GM23338 (cell line): ENCODE results near the gene LILRA5. TPM values are rescaled to one million over a fixed set of nuclear protein-coding genes. Genes with fewer than 3 reads are reported as not detected.

ENCODE experiments used
- ATAC-seq: fragments of 200-7000 bp; cut with Tn5 transposase; 3 replicates; pipeline ENCODE4 v1.9.1; 2020
- DNase-seq: peaks from one replicate; pipeline ENCODE4 v3.0.0-alpha.2; 2015; ENCODE audit warnings: low spot score
- H2AFZ ChIP-seq: fragments of 200-600 bp; sonication (generic); 2 replicates; pipeline ENCODE4 v1.8.0; 2016; ENCODE audit warnings: antibody characterized with exemption, mild to moderate bottlenecking, moderate library complexity
- H3F3A ChIP-seq: fragments of 200-600 bp; sonication (generic); replicated peaks from 2 replicates; pipeline ENCODE4 v1.8.0; 2017; ENCODE audit warnings: antibody characterized with exemption, mixed run types, low read depth
- H3K27ac ChIP-seq: fragments of 200-600 bp; sonication (generic); 2 replicates; pipeline ENCODE4 v1.6.1; 2016; ENCODE audit warnings: low read depth
- H3K27me3 ChIP-seq: fragments of 200-600 bp; sonication (generic); 2 replicates; pipeline ENCODE4 v1.8.0; 2016; ENCODE audit warnings: mild to moderate bottlenecking, mixed run types, moderate library complexity; ENCODE audit not compliant: insufficient read depth
- H3K36me3 ChIP-seq: fragments of 200-600 bp; sonication (generic); 2 replicates; pipeline ENCODE4 v1.8.0; 2016; ENCODE audit warnings: mild to moderate bottlenecking; ENCODE audit not compliant: insufficient read depth
- H3K4me1 ChIP-seq: fragments of 200-600 bp; sonication (generic); 2 replicates; pipeline ENCODE4 v1.8.0; 2016; ENCODE audit warnings: mild to moderate bottlenecking, moderate library complexity; ENCODE audit not compliant: insufficient read depth
- H3K4me2 ChIP-seq: fragments of 200-600 bp; sonication (generic); 2 replicates; pipeline ENCODE4 v1.7.1; 2017; ENCODE audit warnings: mixed run types
- H3K4me3 ChIP-seq: fragments of 200-600 bp; sonication (generic); 2 replicates; pipeline ENCODE4 v1.6.1; 2016; ENCODE audit warnings: mixed run types
- H3K79me2 ChIP-seq: fragments of 200-600 bp; sonication (generic); replicated peaks from 2 replicates; pipeline ENCODE4 v1.8.0; 2017; ENCODE audit warnings: mild to moderate bottlenecking; ENCODE audit not compliant: insufficient read depth
- H3K9me2 ChIP-seq: fragments of 200-600 bp; sonication (generic); 2 replicates; pipeline ENCODE4 v1.8.0; 2017; ENCODE audit not compliant: insufficient read depth
- H4K20me1 ChIP-seq: fragments of 200-600 bp; sonication (generic); replicated peaks from 2 replicates; pipeline ENCODE4 v1.8.0; 2017; ENCODE audit warnings: mild to moderate bottlenecking; ENCODE audit not compliant: insufficient read depth
- H3K27ac Mint-ChIP-seq: 2 replicates; pipeline ENCODE4 v1.8.0; 2020; ENCODE audit warnings: inconsistent platforms, mild to moderate bottlenecking, moderate library complexity, mixed read lengths
- H3K27me3 Mint-ChIP-seq: 3 replicates; pipeline ENCODE4 v1.8.0; 2022; ENCODE audit warnings: low read depth, mild to moderate bottlenecking, moderate library complexity, mixed read lengths, inconsistent platforms; ENCODE audit not compliant: insufficient read depth, poor library complexity
- H3K36me3 Mint-ChIP-seq: 3 replicates; pipeline ENCODE4 v1.8.0; 2021; ENCODE audit warnings: low read depth, mild to moderate bottlenecking, inconsistent platforms, moderate library complexity, mixed read lengths
- H3K4me1 Mint-ChIP-seq: 3 replicates; pipeline ENCODE4 v1.8.0; 2020; ENCODE audit warnings: mild to moderate bottlenecking, inconsistent platforms, mixed read lengths
- H3K4me3 Mint-ChIP-seq: 3 replicates; pipeline ENCODE4 v1.8.0; 2021; ENCODE audit warnings: moderate library complexity, mild to moderate bottlenecking, inconsistent platforms, mixed read lengths
- H3K9me3 Mint-ChIP-seq: 3 replicates; pipeline ENCODE4 v1.8.0; 2020; ENCODE audit warnings: moderate library complexity, mild to moderate bottlenecking, inconsistent platforms, mixed read lengths
- CREB1 ChIP-seq: fragments of 250-450 bp; sonication (Bioruptor Pico); IDR thresholded peaks from 2 replicates; pipeline ENCODE4 v1.5.0; 2020; ENCODE audit warnings: low read depth, mild to moderate bottlenecking, moderate library complexity
- CTCF ChIP-seq, 2 experiments: fragments of 200-600 bp in 1 of 2; sonication (generic) in 1 of 2; conservative IDR thresholded peaks; 2 replicates each; pipeline versions ENCODE4 v1.5.1 to v1.6.1; 2016 to 2017; ENCODE audit warnings: antibody characterized with exemption in 2 of 2, low read depth in 2 of 2, mild to moderate bottlenecking in 2 of 2, moderate library complexity in 1 of 2
- EZH2 ChIP-seq: fragments of 200-600 bp; sonication (generic); IDR thresholded peaks from one replicate; pipeline ENCODE4 v1.8.0; 2017; ENCODE audit warnings: antibody characterized with exemption, mild to moderate bottlenecking, low read depth; ENCODE audit not compliant: unreplicated experiment
- EZH2phosphoT487 ChIP-seq: fragments of 200-600 bp; sonication (generic); IDR thresholded peaks from one replicate; pipeline ENCODE4 v1.8.1; 2018; ENCODE audit warnings: antibody characterized with exemption; ENCODE audit not compliant: unreplicated experiment
- NANOG ChIP-seq: IDR thresholded peaks from 2 replicates; pipeline ENCODE4 v1.6.1; 2016; ENCODE audit warnings: antibody characterized with exemption, borderline replicate concordance
- POLR2AphosphoS5 ChIP-seq: IDR thresholded peaks from 2 replicates; pipeline ENCODE4 v1.6.1; 2016; ENCODE audit warnings: antibody characterized with exemption, low read depth
- REST ChIP-seq: IDR thresholded peaks from one replicate; pipeline ENCODE4 v1.6.1; 2018; ENCODE audit warnings: antibody characterized with exemption; ENCODE audit not compliant: unreplicated experiment
- STAT1 ChIP-seq: IDR thresholded peaks from one replicate; pipeline ENCODE4 v1.6.1; 2016; ENCODE audit warnings: antibody characterized with exemption; ENCODE audit not compliant: unreplicated experiment
- ZNF114 ChIP-seq: fragments of 250-450 bp; sonication (Bioruptor Pico); IDR thresholded peaks from 2 replicates; pipeline ENCODE4 v1.5.0; 2020; ENCODE audit warnings: mild to moderate bottlenecking, moderate library complexity
- ZNF331 ChIP-seq: fragments of 250-450 bp; sonication (Bioruptor Pico); IDR thresholded peaks from 2 replicates; pipeline ENCODE4 v1.5.0; 2020; ENCODE audit warnings: low read depth, mild to moderate bottlenecking, moderate library complexity
- ZNF462 ChIP-seq: fragments of 250-450 bp; sonication (Bioruptor Pico); IDR thresholded peaks from 2 replicates; pipeline ENCODE4 v1.5.0; 2020; ENCODE audit warnings: mild to moderate bottlenecking, moderate library complexity
- polyA plus RNA-seq: library from polyadenylated mRNA; unstranded; fragments of >200 nt; fragmentation: Nextera tagmentation; extraction: Ambion mirVana; gene quantifications from 2 replicates; pipeline ENCODE4 v1.2.1, GENCODE V29; 2016
- total RNA-seq: library from RNA; depleted of rRNA; stranded (reverse); fragments of >200 nt; shearing (Covaris generic); gene quantifications from 2 replicates; pipeline ENCODE4 v1.2.3, GENCODE V29; 2014

The LILRA5 gene
- total and polyA plus RNA-seq, 2 experiments from 2014 or later, result not detected

- Mint-ChIP-seq H3K27me3 (no peaks in the 10 kb centered on the region), H3K9me3 (no peaks in the 10 kb centered on the region), H3K4me1 (no peaks in the 10 kb centered on the region), H3K36me3 (no peaks in the 10 kb centered on the region), H3K27ac (no peak overlapping the region), H3K4me3 (no peak overlapping the region)
- no peak overlapping the region for H3K4me2 ChIP-seq
- no peaks in the 10 kb centered on the region for H3K36me3 ChIP-seq
- H3K27me3 ChIP-seq, result no peaks in the 10 kb centered on the region
- no peak for TF ChIP-seq ZNF462
- TF ChIP-seq REST, result no peak
- no peak for TF ChIP-seq POLR2AphosphoS5
- TF ChIP-seq EZH2phosphoT487, result no peak
- TF ChIP-seq CTCF (conservative IDR thresholded peaks at IDR 0.05; ENCODE audit: low read depth in 2 of 2), result no peak
- no peak for TF ChIP-seq CREB1
- no peak for TF ChIP-seq STAT1
- no peak for TF ChIP-seq EZH2
- no peak for TF ChIP-seq NANOG
- no peak for TF ChIP-seq ZNF114 (CRISPR knock-in tag)
- no peak for TF ChIP-seq ZNF331
- H2AFZ ChIP-seq, result no peak overlapping the region
- DNase-seq, result no peak
- H3K4me1 ChIP-seq, result no peaks in the 10 kb centered on the region
- H4K20me1 ChIP-seq, result no peaks in the 10 kb centered on the region
- ATAC-seq, result no peak
- no peaks in the 10 kb centered on the region for H3K79me2 ChIP-seq
- H3F3A ChIP-seq, result no peaks in the 10 kb centered on the region
- H3K9me2 ChIP-seq, result no peaks in the 10 kb centered on the region
- H3K4me3 ChIP-seq, result no peak overlapping the region
- no peak overlapping the region for H3K27ac ChIP-seq
Observed at GRCh38 chr19:54299515-54299914, 13.5 kb downstream of the LILRA5 start.
